Endometrial microvascular endothelial cells (primary cell): ENCODE measurements around the gene OFD1. TPM values are rescaled to one million over a fixed set of nuclear protein-coding genes. Genes with fewer than 3 reads are reported as not detected.

Experiments
- in situ Hi-C: cut with HindIII; loops from 2 replicates; pipeline ENCODE4 v1.10.0; 2017; ENCODE audit warnings: low sequenced_read_pairs, low pct_unique_long_range_greater_than_20kb; ENCODE audit errors: inconsistent ontology term
- total RNA-seq: library from RNA; depleted of rRNA; stranded (reverse); fragments of >200 nt; gene quantifications from one replicate; pipeline ENCODE4 v1.2.3, GENCODE V29; 2015; ENCODE audit errors: inconsistent ontology term

Gene OFD1, protein sequence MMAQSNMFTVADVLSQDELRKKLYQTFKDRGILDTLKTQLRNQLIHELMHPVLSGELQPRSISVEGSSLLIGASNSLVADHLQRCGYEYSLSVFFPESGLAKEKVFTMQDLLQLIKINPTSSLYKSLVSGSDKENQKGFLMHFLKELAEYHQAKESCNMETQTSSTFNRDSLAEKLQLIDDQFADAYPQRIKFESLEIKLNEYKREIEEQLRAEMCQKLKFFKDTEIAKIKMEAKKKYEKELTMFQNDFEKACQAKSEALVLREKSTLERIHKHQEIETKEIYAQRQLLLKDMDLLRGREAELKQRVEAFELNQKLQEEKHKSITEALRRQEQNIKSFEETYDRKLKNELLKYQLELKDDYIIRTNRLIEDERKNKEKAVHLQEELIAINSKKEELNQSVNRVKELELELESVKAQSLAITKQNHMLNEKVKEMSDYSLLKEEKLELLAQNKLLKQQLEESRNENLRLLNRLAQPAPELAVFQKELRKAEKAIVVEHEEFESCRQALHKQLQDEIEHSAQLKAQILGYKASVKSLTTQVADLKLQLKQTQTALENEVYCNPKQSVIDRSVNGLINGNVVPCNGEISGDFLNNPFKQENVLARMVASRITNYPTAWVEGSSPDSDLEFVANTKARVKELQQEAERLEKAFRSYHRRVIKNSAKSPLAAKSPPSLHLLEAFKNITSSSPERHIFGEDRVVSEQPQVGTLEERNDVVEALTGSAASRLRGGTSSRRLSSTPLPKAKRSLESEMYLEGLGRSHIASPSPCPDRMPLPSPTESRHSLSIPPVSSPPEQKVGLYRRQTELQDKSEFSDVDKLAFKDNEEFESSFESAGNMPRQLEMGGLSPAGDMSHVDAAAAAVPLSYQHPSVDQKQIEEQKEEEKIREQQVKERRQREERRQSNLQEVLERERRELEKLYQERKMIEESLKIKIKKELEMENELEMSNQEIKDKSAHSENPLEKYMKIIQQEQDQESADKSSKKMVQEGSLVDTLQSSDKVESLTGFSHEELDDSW
- total RNA-seq = 8.4 TPM

DNA sequence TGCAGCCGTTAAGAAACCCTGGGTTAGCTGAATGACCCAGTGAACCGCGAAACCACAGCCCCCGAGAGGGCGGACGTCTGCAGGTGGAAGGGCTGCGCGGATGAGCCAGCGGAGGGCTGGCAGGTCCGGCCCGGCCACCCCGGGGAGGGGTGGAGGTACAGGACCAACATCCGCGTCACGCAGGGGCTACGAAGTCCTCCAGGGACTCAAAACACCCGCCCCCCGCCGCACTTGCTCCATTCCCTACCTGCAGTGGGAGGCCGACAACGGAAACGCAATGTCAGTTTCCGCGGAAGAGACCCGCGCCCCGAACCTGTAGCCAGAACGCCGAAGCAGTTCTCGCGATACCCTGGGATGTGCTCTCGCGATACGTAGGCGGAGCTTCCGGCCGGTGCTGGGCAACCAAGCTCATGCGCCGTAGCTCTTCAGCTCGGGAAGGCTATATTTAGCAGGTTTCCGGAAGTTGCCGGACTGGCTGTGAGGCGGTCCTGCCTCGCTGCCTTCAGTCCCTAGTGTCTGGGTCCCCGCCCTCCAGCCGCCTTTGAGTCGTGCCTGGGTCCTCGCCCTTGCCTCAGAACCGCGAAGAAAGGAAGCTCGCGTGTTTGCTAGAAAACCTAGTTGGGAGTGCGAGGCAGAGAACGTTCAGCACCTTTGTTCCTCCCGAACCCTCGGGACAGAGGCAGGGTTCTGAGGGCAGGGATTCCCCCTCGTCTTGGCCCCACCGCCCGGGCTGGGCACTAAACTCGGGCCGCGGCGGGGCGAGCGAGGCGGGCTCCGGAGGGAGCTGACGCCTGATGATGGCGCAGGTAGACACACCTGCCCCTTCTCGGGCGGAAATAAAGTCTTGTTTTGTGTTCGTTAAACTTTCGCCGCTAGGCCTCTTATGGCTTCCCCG is at the start of gene OFD1, which contains the start of gene TRAPPC2:
Gene OFD1 (plus strand): TSS at position 471 of the 895 bp plus-strand sequence. CDS start 324 bp downstream, at position 795.
Gene TRAPPC2 (minus strand): TSS at position 343 of the 895 bp plus-strand sequence. CDS start 14,657 bp downstream, outside the sequence.
- in situ Hi-C loops = no loop called here

DNA sequence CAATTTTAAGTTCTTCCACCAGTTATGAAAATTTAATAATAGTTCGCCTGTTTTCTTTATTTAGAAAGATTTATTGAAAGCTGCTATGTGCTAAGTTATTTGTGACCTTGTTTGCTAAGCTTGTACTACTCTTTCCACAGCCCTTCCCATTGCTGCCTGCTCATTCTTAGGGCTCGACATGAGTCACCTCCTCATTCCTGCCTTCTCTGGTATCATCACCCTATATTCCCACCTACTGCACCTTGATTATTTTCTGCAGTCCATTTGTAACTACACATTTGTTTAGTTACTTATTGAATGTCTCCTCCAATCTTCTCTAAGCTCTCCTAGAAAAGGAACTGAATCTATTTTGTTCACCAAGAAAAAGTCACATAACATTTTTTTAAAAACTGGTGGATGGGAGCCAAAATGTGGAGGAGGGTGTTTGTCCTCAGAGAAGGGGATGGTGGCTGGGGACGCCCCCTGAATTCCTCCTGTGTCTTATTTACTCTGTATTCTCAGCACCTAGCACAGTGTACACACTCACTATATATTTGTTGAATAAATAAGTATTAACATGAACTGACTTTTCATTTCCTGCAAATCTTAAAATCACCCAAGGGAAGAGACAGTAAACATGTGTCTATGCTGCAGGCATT is 49.3 kb upstream of the OFD1 start:
- in situ Hi-C loops = no loop called here

DNA sequence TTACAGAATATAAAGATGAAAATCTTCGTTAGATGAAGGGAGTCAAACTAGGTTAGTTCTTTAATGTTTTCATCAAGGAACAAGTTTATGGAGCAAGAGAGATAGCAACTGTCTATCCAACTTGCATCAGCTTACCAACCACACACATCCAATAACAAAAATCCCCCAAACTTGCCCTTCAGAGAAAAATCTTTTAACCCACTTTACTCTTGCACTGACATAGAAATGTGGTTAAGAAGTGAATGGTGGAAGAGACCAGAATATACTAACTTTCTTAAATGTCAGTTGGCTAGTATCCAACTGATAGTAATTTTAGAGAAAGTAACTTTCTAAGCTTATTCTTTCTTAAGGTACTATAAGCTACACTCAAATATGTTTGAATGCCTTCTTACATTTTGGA is 47.3 kb upstream of the OFD1 start:
- in situ Hi-C loops = no loop called here

DNA sequence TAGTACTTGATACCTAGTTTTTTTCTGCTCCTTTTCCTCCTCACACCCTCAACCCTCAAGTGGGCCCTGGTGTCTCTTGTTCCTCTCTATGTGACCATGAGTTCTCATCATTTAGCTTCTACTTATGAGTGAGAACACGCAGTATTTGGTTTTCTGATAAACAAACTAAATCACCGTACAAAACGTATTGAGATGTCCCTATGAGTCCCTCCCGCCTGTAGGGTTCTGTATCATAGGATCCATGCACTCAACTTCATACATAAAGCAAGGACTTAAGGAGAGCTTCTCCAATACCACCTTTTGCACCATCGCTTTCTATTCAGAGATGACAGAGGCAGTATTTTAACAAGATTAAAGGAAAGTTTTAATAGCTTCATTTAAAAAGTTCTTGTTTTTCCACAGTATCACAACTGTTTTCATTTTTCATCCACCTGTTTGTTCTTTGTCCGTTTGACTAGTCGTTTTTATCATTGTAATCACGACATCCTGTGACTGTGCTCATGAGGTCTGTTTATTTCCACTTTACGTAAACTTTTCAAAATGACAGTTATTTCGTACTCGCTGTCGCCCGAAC is 46.1 kb upstream of the OFD1 start:
- in situ Hi-C loops = no loop called here

DNA sequence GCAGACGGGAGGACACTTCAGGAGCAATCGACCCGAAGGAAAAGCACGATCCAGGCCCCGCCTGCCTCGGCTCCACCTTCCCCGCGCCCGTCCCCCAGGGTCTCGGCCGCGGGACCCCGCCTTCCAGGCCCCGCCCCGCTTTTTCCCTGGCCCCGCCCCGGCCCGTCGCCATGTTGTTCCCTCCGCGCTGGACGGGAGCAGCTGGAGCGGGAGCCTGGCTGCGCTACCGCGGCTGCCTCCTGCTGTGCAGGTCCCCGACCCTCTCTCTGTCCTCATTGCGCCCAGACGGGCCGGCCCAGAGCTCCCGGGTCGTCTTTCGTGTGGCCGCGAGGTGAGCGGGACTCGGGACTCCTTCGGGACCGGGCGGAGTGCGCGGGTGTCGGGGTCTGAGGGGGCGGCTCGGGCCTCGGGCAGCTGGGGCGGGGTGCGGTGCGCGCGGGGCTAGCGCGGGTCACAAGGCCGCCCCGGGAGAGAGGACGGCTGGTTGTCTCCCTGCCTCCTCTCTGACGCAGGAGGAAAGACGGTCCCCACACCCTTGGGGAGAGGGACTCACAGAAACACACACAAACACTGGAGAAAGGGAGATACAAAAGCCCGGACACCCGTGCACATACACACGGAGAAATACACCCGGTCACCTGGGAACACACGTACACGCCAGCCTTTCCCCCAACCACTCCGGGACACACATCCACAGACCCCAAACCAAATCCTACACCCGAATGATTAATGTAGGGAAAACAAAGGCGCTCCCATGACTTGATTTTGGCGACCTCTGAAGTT is 45.4 kb upstream of the OFD1 start, which contains the start of gene RAB9A:
Gene RAB9A (plus strand): TSS at position 171 of the 783 bp plus-strand sequence. CDS start 19,619 bp downstream, outside the sequence.
- in situ Hi-C loops = no loop called here

DNA sequence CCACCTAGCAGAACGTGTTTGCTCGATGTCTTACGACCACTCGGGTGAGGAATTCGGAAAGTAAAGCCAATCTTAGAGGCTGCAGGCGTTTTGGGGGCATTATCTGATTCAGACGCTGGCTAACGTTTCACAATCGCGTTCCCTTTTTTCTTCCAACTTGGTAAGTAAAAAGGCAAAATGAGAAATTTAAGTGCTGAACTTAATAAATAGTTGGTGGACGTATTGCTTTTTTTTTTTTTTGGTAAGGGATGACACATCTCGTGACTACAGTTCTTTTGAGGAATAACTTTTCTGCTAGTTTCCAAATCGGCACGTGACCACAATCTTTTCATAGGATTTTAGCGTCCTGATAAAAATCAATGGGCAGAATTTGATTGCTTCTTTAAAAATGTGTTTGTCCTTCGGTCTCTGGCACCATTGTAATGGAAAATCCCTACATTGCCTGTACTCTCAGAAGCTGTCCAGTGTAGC is 44.8 kb upstream of the OFD1 start:
- in situ Hi-C loops = no loop called here

DNA sequence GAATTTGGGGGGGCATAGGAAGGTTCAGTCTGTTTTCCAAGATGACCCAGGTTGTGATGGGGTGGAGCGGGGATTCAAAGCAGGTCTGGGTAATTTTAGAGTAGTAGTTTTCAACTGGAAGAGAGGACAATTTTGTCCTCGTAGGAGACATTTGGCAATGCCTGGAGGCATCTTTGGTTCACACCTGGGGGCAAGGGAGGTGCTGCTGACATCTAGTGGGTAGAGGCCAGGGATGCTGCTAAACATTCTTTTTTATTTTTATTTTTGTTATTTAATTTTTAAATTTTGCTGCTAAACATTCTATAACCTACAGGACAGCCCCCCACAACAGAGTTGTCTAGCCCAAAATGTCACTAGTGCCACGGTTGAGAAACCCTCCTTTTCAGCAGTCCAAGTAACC is 43.7 kb upstream of the OFD1 start:
- in situ Hi-C loops = no loop called here

DNA sequence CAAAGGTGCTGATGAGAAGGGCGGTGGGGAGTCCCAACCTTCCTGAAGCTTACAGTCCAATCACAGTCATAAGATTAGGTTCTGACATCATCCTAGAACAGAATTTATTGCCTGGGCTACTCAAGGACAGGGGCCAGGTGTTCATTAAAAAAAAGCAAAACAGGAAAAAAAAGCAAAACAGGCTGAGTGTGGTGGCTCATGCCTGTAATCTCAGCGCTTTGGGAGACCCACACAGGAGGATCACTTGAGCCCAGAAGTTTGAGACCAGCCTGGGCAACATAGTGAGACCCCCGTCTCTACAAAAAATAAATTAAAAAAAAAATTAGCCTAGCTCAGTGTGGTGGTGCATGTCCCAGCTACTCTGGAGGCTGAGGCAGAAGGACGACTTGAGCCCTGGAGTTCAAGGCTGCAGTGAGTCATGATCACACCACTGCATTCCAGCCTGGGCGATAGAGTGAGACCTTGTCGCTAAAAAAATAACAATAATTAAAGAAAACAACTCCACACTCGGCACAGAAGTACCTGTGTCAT is 42.6 kb upstream of the OFD1 start:
- in situ Hi-C loops = no loop called here

DNA sequence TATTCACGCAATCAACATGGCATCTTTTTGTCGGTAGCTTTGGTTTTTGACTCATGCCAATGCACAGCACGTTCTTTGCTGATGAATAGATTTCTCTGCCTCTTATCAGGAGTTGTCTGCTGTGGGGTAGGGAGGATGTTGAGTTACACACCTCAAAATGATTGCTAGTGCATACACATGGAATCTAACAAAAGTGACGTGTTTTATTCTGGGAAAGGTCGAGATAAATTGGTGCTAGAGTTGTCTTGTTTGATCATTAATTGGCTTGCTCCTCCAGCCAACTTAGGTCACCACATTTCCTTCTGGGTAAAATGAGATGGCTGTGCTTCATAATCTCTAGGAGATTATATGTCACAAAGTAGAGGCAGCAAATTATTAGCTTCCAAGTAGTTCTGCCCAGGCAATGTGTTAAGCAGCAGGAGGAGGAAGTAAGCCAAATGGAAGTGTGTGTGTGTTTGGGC is 41.7 kb upstream of the OFD1 start:
- in situ Hi-C loops = no loop called here

DNA sequence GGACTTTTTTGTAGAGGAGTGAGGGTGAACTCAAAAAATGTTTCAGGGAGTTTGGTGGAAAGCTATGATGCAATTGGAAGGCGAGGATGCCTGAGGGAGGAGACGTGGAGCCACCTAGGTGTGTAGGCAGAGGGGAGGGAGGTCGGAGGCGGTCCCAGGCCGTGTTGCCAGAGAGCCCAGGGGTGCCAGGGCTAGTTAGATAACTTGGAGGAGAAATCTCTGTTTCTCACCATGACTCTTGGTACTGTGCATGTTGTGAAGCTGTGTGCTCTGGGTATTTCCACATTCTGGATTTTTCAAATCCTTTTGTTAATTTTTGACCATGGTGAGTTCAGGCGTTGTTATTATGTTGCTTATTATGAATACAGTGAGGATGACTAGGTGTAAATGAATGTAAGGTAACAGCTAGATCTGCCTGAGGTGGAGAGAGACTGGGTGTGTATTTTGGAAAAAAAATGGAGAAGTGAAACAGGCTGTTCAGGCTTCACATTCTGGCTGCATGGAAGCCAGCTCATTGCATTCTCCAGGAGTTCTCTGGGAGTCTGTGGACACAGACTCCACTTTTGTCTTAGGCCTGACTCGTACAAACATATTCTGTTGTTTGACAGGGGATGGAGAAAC is 41.1 kb upstream of the OFD1 start:
- in situ Hi-C loops = no loop called here

DNA sequence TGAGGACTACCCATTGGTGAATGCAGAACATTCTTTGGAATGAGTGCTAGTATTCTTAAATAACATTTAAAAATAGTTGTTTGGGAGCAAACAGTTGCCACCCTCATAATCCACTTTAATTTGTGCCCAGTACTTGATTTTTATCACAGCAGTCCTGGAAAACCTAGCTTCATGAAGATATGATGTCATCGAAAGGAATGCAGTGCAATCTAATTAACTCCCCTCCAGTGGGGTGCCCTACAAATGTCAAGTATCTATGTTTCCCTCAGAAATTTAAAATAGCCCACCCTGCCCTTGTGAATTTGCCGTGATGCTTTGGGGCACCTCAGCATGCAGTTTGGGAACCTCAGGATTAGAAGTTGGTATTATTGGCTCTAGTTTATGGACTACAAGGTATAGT is 40.2 kb upstream of the OFD1 start:
- in situ Hi-C loops = no loop called here

DNA sequence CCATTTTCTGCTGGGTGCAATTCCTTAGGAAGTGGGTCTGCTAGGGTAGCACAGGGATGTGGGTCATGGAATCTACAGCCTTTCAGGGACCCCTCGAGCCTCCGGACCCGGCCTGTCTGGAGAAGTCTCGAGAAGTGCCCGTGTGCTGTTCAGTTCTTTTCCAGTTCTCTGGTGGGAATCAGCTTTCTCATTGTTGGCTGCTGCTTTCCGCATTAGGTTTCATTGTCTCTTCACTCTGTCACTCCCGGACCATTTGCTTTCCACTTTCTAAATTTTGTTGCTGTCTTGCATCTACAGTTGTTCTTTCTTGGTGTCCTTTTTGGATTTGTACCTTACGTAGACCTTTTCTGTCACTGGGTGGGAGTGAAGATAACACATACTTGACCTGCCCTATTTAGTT is 39.6 kb upstream of the OFD1 start:
- in situ Hi-C loops = no loop called here

DNA sequence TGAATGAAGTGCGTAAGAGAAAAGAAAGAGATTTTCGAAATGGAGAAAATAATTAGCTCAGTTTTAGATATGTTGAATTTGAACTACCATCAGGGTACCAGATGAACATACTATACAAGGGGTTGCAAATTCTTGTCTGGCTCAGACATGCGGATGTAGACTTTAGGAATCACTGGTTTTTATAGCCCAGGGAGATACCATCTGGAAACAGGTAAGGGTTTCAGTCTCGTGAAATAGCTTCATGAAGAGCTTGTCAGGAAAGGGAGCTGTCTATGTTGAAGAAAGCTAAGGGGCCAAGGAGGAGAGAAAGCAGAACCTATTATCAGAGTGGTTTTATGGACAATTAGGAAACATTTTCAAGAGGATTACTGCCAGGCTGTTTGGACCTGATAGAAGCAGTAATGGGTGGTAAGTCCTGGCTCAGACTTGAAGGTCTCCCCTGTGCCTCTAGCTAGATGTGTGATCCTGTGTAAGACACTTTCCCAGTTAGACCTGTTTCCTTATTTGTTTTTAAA is 38.9 kb upstream of the OFD1 start:
- in situ Hi-C loops = no loop called here

DNA sequence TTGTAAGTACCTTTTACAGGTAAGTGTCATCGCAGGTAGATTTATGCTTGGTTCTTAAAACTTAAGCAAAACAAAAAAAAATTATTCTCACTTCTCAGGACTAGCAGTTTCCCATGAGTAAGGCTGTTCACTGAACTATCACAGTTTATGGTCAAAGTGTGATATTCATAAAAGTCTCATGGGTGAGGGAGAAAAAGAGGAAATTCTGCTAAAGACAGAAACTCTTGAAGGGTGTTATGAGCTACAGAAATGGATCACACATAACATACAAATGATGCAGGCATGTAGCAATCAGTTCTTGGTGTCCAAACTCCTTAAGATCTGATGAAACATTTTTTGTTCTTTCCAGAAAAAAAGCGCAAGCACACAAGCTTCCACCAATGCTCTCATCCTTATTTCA is 37.1 kb upstream of the OFD1 start:
- in situ Hi-C loops = no loop called here

DNA sequence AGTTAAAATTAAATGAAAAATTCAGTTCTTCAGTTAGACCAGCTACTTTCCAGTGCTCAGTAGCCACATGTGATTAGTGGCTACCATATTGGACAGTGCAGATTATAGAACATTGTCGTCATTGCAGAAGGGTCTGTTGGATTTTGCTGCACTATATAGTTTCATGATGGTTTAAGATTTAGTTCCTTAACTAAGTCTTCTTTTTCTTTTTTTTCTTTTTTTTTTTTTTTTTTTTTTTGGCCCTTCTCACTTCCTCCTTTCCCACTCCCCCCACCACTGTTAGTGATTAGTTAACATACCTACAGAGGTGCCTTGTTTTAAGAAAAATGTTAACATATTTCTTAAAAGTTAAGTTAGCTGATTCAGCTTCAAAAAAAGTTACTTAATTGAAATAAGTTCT is 36.6 kb upstream of the OFD1 start:
- in situ Hi-C loops = no loop called here

DNA sequence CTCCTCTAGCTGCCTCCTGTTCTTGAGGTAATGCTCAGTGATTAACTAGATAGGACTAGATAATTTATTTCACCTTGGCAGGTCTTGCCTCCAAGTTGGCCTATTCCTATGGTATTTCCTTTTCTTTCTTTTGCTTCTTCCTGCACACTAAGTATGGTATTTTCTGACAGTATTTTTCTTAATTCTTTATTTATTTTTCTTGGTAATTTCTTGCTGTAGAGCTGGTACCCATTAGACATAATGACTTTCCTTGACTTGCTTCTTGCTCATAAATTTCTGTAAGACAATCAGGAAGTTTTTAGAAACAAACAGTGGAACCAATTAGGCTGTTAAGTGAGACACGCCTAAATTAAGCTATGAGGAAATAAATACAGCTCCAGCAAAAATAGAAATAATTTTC is 36.1 kb upstream of the OFD1 start:
- in situ Hi-C loops = no loop called here
